CD14-positive monocyte (primary cell): ENCODE results near the gene S100P. TPM values are rescaled to one million over a fixed set of nuclear protein-coding genes. Genes with fewer than 3 reads are reported as not detected.

Experiments used
- DNase-seq, 3 donors: peaks; one replicate each; pipeline ENCODE4 v3.0.0-alpha.2; 2011 to 2022
- H2AFZ ChIP-seq: 2 replicates; pipeline ENCODE4 v1.6.0; 2012; ENCODE audit warnings: mild to moderate bottlenecking, low read depth, low read length, inconsistent platforms; ENCODE audit not compliant: insufficient read depth, poor library complexity, severe bottlenecking
- H3K27ac ChIP-seq, 2 donors: 1 replicate in 1 of 2; 2 replicates in 1 of 2; pipeline ENCODE4 v1.5.1; 2012 to 2013; ENCODE audit warnings: low read length in 2 of 2, control low read depth in 1 of 2, inconsistent platforms in 1 of 2, low read depth in 1 of 2, mild to moderate bottlenecking in 1 of 2
- H3K27me3 ChIP-seq, 2 donors: one replicate each; pipeline versions ENCODE4 v1.6.0 to v1.6.1; 2011 to 2013; ENCODE audit warnings: low read length in 2 of 2; ENCODE audit not compliant: control insufficient read depth in 2 of 2, insufficient read depth in 2 of 2
- H3K36me3 ChIP-seq, 2 donors: replicated peaks in 1 of 2; 1 replicate in 1 of 2; 2 replicates in 1 of 2; pipeline versions ENCODE4 v1.5.1 to v1.6.1; 2012 to 2013; ENCODE audit warnings: low read length in 2 of 2, control low read depth in 1 of 2, inconsistent platforms in 1 of 2, mild to moderate bottlenecking in 1 of 2; ENCODE audit not compliant: insufficient read depth in 2 of 2, control insufficient read depth in 1 of 2
- H3K4me1 ChIP-seq, 2 donors: 1 replicate in 1 of 2; 2 replicates in 1 of 2; pipeline versions ENCODE4 v1.5.1 to v1.6.1; 2012 to 2013; ENCODE audit warnings: low read length in 2 of 2, control low read depth in 1 of 2, inconsistent platforms in 1 of 2, mild to moderate bottlenecking in 1 of 2, moderate library complexity in 1 of 2; ENCODE audit not compliant: insufficient read depth in 2 of 2, control insufficient read depth in 1 of 2
- H3K4me2 ChIP-seq: replicated peaks from 2 replicates; pipeline ENCODE3; 2012; ENCODE audit warnings: low read length, moderate library complexity, mild to moderate bottlenecking; ENCODE audit not compliant: poor library complexity, severe bottlenecking; ENCODE audit errors: extremely low read depth
- H3K4me3 ChIP-seq, 3 experiments: fragments of 200-600 bp in 1 of 3; sonication (generic) in 1 of 3; replicated peaks in 1 of 3; 1 replicate in 2 of 3; 2 replicates in 1 of 3; pipeline ENCODE4 v1.5.1; 2011 to 2013; ENCODE audit warnings: low read length in 3 of 3, mild to moderate bottlenecking in 3 of 3, control low read depth in 2 of 3, low read depth in 2 of 3, inconsistent platforms in 1 of 3, moderate library complexity in 1 of 3
- H3K79me2 ChIP-seq: 2 replicates; pipeline ENCODE4 v1.6.0; 2012; ENCODE audit warnings: mild to moderate bottlenecking, control low read depth, inconsistent platforms, low read length, moderate library complexity; ENCODE audit not compliant: insufficient read depth
- H3K9ac ChIP-seq: 2 replicates; pipeline ENCODE4 v1.6.0; 2017; ENCODE audit warnings: low read length, mild to moderate bottlenecking; ENCODE audit not compliant: insufficient read depth, poor library complexity, severe bottlenecking
- H3K9me3 ChIP-seq, 2 donors: replicated peaks in 1 of 2; 1 replicate in 1 of 2; 2 replicates in 1 of 2; pipeline versions ENCODE4 v1.5.1 to v1.6.1; 2012 to 2013; ENCODE audit warnings: low read length in 2 of 2, control low read depth in 1 of 2; ENCODE audit not compliant: control insufficient read depth in 1 of 2, insufficient read depth in 1 of 2
- H4K20me1 ChIP-seq: 2 replicates; pipeline ENCODE4 v1.6.0; 2012; ENCODE audit warnings: mild to moderate bottlenecking, low read length, control low read depth, moderate library complexity; ENCODE audit not compliant: insufficient read depth
- H3K27ac Mint-ChIP-seq, 7 donors: one replicate each; pipeline ENCODE4 v1.8.0; 2020; ENCODE audit warnings: mild to moderate bottlenecking in 7 of 7, mixed read lengths in 7 of 7, moderate library complexity in 6 of 7, inconsistent platforms in 2 of 7
- H3K27me3 Mint-ChIP-seq, 3 donors: one replicate each; pipeline ENCODE4 v1.8.0; 2021 to 2022; ENCODE audit warnings: low read depth in 3 of 3, mild to moderate bottlenecking in 3 of 3, mixed read lengths in 3 of 3, moderate library complexity in 3 of 3, inconsistent platforms in 1 of 3
- H3K36me3 Mint-ChIP-seq, 2 donors: one replicate each; pipeline ENCODE4 v1.8.0; 2020; ENCODE audit warnings: mixed read lengths in 2 of 2, inconsistent platforms in 1 of 2, mild to moderate bottlenecking in 1 of 2
- H3K4me1 Mint-ChIP-seq: one replicate; pipeline ENCODE4 v1.8.0; 2020; ENCODE audit warnings: mild to moderate bottlenecking, mixed read lengths
- H3K4me3 Mint-ChIP-seq, 2 donors: one replicate each; pipeline ENCODE4 v1.8.0; 2020; ENCODE audit warnings: mild to moderate bottlenecking in 2 of 2, mixed read lengths in 2 of 2, moderate library complexity in 1 of 2
- H3K9me3 Mint-ChIP-seq, 7 donors: one replicate each; pipeline ENCODE4 v1.8.0; 2020 to 2022; ENCODE audit warnings: mixed read lengths in 7 of 7, mild to moderate bottlenecking in 6 of 7, moderate library complexity in 6 of 7, inconsistent platforms in 2 of 7
- CTCF ChIP-seq: fragments of 200-600 bp; IDR thresholded peaks from one replicate; pipeline ENCODE4 v1.8.0; 2022; ENCODE audit warnings: antibody characterized with exemption, mild to moderate bottlenecking
- WGBS: methylation state at CpG from one replicate; pipeline ENCODE4 v1.1.5; 2013; ENCODE audit warnings: missing lambda C conversion rate; ENCODE audit not compliant: insufficient coverage; 5-methylcytosine and 5-hydroxymethylcytosine counted together
- intact Hi-C, 2 donors: fragments of 100-400 bp; cut with micrococcal nuclease; formaldehyde crosslinking; loops; one replicate each; pipeline versions ENCODE4 v1.15.0 to v1.15.1; 2023
- polyA plus RNA-seq, 3 donors: library from polyadenylated mRNA; depleted of rRNA in 1 of 3; unstranded in 2 of 3; stranded (reverse) in 1 of 3; fragments of 300-500 nt in 2 of 3; fragments of >200 nt in 1 of 3; fragmentation: Illumina TruSeq in 2 of 3; gene quantifications; 1 replicate in 2 of 3; 2 replicates in 1 of 3; pipeline ENCODE4 v1.2.3, GENCODE V29; 2012 to 2021

S100P gene
- polyA plus RNA-seq, 3 donors: 13.6 to 71.2 (median 29.3) TPM

DNA sequence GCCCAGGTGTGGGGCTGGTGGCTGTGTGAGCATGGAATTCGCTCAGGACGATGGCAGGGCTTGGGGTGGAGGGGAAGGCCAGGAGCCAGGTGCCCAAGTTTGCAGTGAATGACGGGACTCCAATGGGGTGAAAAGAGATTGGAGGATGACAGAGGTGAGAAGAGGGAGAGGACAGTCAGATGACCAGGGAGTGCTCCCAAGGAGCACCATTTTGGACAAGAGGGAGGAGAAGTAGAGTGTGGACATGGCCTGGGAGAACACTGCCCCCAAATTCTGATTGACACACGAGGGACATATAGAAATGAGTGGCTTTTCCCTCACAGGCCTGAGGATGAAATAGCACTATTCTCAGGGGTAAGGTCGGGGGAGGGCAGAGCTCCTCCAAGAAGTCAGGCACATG lies 46.5 kb upstream of the S100P start:
- H3K9me3 ChIP-seq: no peaks in the 10 kb centered on the region
- 96% methylated on average over 5 of the region's 5 CpGs for WGBS
- Mint-ChIP-seq H3K9me3 (peaks cover 2 to 14% (median 8%) of the 10 kb centered on the region in 7 donors), H3K27ac (no peak overlapping the region), H3K4me3 (no peak overlapping the region), H3K27me3 (peaks cover 0 to 5% (median 2%) of the 10 kb centered on the region in 3 donors), H3K4me1 (peaks cover 6% of the 10 kb centered on the region), H3K36me3 (peaks cover 13 to 17% of the 10 kb centered on the region in 2 donors)
- peaks cover 13 to 14% of the 10 kb centered on the region in 2 donors for H3K36me3 ChIP-seq
- peaks cover 14% of the 10 kb centered on the region for H4K20me1 ChIP-seq
- peaks cover 7% of the 10 kb centered on the region for H3K79me2 ChIP-seq
- H3K4me1 ChIP-seq: peaks cover 3 to 7% of the 10 kb centered on the region in 2 donors
- H3K9ac ChIP-seq: no peak overlapping the region
- no peak for TF ChIP-seq CTCF
- no peak overlapping the region for H2AFZ ChIP-seq
- H3K27me3 ChIP-seq: no peaks in the 10 kb centered on the region
- H3K4me3 ChIP-seq: no peak overlapping the region
- intact Hi-C loops: no loop called here
- no peak overlapping the region for H3K27ac ChIP-seq
- no peak overlapping the region for H3K4me2 ChIP-seq
- DNase-seq: no peak

DNA sequence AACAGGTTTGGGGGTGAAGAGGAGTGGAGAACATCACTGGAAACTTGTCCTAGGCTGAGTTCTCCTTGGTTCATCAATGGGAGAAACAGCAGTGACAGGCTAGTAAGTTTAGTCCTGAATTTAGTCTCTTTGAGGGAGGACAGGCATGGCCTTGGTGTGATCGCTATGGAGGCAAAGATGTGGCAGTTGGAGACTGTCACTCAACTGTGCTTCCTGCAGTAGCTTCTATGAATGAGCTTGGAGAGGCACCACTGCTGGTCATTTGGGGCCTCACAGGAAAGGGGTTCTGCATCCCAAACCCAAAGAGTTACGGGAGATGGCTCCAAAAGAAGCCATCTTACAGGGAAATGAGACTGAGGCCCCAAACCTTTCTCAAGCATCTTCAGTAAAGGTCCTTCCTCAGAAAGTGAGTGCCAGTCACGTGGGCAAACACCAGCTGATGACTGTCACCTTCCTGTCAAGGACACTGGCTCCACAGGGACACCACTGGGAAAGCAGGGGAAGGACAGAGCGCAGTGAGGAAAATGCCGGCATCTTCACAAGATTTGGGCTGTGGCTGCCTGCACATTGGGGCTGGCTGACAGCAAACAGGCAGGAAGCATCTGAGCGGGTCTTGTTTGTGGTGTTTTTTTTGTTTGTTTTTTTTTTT lies 46.0 kb upstream of the S100P start:
- Histone ChIP-seq H3K9ac (no peak overlapping the region), H3K9me3 (no peaks in the 10 kb centered on the region), H3K27me3 (no peaks in the 10 kb centered on the region), H3K79me2 (peaks cover 2% of the 10 kb centered on the region), H3K4me1 (peaks cover 0 to 2% of the 10 kb centered on the region in 2 donors), H3K27ac (no peak overlapping the region), H4K20me1 (peaks cover 9% of the 10 kb centered on the region), H2AFZ (no peak overlapping the region), H3K4me2 (no peak overlapping the region), H3K36me3 (peaks cover 7 to 9% of the 10 kb centered on the region in 2 donors), H3K4me3 (no peak overlapping the region)
- intact Hi-C loops: no loop called here
- 59% methylated on average over 5 of the region's 6 CpGs for WGBS
- Mint-ChIP-seq H3K4me3 (no peak overlapping the region), H3K27ac (no peak overlapping the region), H3K9me3 (peaks cover 2 to 14% (median 8%) of the 10 kb centered on the region in 7 donors), H3K36me3 (peaks cover 8 to 12% of the 10 kb centered on the region in 2 donors), H3K27me3 (peaks cover 0 to 8% (median 2%) of the 10 kb centered on the region in 3 donors), H3K4me1 (peaks cover 1% of the 10 kb centered on the region)
- no peak for DNase-seq
- TF ChIP-seq CTCF: no peak
